NCI-H2227 (cell line): ENCODE data around the gene CAT.
"Not testable (repeated sequence)": the region's sequence is repeated elsewhere in the genome, so short reads cannot be mapped to it uniquely, and the experiment has no call there.

Source experiments
- DNase-seq: peaks from one replicate; lab custom pipeline; 2025; ENCODE audit not compliant: unreplicated experiment; lab: John Stamatoyannopoulos, UW

The CAT gene

DNA sequence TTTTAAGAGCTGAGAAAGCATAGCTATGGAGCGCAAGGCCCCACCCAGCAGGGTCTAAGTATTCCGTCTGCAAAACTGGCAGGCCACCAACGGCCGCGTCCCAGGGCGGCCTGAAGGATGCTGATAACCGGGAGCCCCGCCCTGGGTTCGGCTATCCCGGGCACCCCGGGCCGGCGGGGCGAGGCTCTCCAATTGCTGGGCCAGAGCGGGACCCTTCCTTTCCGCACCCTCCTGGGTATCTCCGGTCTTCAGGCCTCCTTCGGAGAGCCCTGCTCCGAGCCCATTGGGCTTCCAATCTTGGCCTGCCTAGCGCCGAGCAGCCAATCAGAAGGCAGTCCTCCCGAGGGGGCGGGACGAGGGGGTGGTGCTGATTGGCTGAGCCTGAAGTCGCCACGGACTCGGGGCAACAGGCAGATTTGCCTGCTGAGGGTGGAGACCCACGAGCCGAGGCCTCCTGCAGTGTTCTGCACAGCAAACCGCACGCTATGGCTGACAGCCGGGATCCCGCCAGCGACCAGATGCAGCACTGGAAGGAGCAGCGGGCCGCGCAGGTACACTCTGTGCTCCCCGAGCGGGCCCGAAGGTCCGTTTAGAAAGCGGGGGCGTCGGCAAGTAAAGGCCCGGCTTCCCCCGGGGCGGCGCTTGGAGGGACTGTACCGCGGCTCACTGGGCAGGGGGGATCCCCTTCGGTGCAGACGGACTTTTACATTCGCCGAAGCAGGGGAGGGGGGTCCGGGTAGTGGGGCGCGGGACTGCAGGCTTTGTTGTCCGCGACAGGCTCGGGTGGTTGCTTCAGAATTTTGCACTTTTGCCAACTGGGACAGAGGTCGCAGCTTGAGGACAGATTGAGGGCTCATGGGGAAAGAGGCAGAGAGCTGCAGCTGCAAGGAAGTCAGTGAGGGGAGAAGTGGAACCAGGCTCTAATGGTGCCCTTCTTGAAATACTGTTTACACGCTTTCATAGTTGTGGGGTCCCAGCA, at the start of gene CAT:
Gene CAT, plus strand, starts transcription at position 406 of the 979 bp plus-strand sequence. Its CDS starts 80 bp downstream, at position 486.
- peak; percentile 97 for DNase-seq

DNA sequence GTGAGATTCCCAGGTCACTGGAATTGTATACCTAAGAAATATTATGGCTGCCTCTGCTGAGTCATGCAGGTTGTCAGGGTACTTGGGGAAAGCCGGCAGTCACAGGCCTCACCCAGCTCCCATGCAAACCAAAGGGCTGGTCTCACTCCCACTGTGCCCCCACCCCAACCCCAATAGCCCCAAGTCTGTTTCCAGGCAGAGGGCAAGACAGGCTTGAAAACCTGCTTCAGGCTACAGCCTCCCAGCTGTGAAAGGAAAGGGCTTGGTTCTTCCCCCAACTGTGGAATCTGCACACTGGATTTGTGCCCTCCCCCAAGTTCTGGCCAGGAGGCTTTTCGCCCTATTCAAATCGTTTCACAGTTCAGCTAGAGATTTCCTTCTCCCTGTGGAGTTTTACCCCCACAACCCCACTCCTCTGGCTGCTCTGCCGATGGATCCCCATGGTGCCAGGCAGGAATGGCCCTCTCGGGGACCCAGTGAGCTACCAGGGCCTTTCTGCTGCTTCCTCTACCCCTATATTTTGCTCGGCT, 43.9 kb upstream of the CAT start:
- DNase-seq, result no peak

DNA sequence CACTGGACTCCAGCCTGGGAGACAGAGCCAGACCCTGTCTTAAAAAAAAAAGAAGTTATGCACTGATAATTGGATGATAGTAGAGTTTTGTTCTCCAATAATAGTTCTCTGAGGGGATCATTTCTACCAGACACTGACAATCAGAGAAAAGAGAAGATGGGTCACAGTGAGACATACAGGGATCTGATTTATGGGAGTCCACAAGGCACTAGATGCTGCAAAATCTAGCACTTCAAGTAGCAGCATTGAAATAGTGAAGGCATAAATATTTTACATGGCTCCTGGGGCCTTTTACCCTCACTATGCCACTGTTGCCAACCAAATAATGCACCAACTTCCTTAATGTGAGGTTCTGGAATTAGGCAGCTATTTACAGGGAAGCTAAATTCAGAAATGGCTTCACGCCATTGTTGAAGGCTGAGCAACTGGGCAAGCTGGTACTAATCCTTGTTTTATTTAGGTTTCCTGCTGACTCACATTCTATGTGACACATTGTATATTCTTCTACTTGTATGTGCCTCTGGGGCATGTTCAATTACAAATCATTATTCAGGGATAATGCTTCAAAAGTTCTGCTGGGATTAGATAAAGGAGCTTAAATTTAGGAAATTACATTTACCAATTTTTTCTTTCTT, 42.7 kb upstream of the CAT start:
- no peak for DNase-seq

DNA sequence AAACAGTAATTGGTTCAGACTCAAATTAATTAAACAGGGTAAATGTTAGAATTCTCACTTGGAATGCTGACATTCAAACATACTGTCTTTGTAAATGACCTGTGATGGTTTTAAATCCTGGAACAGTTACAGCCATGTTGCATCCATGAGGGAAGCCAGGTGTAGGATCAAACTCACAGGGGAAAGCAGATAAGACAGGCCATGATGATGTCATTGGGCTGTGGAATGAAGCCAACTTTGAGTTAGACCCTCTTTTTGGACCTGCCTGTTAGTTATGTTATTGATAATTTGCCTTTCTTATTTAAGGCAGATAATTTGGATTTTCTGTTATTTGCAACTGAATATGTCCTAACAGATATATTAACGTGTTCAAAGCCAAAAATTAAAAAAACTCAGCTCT, 41.6 kb upstream of the CAT start:
- no peak for DNase-seq

DNA sequence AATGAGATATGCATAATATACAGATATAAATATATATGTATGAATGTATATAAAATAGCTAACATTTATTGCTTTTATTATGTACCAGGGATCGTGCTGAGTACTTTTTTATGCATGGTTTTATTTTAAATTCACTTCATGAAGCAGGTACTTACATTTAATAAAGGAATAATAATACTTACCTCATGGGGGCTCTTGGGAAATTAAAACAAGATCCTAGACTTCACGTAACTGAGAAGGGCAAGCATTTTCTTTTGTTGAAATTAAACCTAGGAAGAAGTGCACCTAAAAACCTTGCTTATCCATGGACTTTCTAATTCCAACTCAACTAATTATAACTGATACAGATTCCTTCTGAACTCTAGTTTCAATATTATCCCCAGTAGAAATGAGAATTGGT, 40.9 kb upstream of the CAT start:
- no peak for DNase-seq

DNA sequence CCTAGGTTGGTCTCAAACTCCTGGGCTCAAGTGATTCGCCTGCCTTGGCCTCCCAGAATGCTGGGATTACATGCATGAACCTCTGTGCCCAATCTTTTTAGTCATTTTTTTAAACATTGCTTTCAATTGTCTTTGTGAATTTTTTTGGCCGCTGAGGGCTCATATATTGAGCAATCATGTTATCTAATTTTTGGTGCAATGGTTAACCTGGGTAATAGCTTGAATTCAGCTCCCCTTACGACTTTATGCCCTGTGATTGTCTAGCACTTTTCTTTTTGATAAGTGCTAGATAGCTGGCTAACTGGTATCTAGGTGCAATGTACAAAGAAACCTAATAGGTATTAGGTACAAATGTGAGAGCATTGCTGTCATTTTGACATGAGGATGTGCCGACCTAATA, 35.3 kb upstream of the CAT start:
- no peak for DNase-seq

DNA sequence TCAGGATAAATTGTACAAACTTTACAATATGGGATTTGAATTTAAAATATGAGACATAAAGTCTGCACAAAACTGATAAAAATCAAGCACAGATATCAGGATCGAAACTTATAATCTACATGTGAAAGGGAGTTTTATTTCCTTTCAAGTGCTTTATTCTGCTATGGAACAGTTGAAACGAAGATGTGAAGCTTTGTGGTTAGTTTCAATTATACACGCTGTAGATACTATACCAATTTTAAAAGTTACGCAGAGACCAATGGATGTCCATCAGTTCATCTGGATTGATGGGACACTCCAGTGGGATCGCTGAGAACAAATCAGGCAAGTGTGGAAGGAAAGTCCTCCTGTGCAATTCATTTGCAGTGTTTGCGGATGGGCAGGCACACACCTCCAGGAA, 34.5 kb upstream of the CAT start:
- DNase-seq, result no peak

DNA sequence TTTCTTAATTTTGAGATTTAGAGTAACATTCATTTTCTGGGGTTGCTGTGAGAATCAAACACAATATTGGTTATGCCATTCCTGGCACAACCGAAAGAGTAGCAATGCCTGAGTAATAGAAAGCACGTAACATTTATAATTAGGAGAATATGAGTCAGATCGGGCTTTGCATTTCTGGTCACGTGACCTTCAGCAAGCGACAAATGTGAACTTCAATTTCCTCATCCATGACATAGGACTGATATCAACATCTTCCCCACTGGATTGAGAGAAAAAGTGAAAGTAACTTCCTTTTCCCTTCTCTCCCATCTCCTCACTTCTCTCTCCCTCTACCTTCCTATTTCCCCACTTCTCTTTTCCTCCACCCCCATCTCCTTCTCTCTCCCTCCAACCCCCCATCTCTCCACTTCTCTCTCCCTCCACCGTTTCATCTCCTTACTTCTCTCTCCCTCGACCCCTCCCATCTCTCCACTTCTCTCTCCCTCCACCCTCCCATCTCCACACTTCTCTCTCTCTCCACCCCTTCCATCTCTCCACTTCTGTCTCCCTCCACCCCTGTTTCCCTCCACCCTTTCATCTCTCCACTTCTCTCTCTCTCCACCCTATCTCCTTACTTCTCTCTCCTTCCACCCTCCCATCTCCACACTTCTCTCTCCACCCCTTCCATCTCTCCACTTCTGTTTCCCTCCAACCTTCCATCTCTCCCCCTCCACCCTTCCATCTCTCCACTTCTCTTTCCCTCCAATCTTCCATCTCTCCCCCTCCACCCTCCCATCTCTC, 33.5 kb upstream of the CAT start:
- DNase-seq, result no peak

DNA sequence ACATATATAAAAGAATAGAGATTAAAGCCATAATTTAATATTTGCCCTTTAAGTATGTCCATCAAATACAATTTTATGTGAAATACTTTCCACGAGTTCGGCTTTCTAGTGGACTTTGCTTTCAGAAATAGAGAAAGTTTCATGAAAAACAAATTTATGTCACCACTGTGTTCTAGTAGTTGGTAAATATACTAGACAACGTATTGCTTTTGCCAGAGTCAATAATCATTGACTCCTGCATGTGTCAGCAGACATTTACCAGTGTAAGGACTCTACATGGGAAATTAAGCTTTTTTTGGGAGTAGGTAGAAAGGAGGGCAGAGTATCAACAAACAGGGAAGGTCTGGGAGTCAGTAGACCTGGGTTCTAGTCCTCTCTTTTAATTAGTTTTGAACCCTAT, 32.3 kb upstream of the CAT start:
- DNase-seq, result no peak

DNA sequence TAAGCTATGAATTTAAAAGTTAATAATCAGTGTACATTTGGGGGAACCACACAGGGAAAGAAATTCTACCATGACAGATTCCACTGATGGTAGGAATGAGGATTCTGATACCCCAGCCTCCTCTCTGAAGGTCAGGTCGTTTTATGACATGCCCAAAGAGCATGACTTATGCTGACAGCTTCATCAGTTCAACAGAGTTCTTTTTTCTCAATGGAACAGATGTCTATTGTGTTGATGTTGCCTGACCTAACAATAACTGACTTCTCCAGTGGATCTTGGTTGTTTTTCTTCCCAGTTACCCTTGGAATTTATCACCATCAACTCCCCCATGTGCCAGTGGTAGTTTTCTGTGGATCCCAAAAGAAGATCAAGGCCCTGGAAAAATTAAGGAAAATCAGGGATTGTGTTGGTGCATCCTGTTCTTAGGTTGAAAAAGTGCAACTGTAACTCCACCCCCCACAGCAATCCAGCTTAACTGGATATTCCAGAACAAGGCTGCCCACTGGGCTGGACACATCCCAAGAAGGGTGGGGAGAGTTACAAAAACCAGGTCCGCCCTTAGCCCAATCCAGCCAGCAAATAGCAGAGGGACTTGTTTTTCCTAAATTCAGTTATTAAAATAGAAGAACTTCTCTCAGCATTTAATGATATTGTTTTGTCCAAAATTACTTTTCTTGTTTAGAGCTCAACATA, 31.5 kb upstream of the CAT start:
- DNase-seq, result no peak

DNA sequence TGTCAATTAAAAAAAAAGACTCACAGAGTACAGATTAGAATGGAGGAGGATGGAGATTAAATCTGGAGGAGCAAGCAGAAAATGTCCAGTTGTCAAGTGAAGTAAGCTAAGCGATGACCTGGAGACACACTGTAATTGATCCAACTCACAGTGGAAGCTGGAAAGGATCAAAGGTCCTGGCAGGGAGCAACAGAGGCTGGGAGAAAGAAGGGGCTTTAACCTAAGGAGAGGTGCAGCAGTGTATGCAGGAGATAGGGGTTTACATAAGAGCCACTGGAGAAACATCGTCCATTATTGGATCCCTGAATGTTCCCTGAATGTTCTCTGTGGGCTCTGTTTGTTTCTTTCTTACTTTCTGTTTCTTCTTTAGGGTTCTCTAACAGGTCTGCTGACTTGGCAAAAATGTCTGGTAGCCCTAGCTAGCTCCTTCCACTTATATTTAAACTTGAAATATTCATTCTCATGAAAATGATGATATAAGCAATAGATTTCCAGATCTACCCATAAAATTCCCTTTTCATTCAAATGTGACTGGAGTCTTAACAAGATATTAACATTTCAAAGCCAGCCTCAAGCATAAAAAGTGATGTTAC, 30.1 kb upstream of the CAT start:
- DNase-seq, result no peak

DNA sequence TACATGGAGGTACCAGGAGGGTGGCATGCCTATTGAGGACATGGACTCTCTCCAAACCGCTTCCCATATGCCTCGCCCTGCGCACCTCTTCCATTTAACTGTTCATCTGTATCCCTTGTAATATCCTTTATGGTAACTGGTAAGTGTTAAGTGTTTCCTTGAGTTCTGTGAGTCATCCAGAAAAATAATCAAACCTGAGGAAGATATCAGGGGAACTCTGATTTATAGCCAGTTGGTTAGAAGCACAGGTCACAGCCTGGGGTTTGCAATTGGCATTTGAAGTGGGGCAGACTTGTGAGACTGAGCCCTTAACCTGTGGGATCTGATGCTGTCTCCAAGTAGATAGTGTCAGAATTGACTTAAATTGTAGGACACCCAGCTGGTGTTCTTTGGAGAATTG, 27.6 kb upstream of the CAT start:
- no peak for DNase-seq

DNA sequence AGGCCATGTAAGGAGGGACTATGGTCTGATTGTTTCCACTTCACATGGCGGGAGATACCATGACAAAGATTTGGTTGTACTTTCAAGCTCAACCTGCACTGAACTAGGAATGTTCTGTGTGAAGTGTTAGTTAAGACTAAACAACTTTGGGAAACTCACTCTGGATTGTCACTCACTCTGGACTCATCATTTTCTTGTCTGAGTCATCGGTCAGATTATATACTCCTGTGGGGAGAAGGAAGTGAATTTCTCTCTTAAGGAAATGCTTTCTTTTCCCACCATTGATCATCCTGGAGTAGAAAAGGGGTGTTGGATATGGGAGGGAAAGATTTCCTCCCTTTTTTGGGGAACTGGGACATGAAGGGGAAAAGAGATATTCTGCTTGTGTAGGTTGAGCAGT, 26.9 kb upstream of the CAT start:
- DNase-seq, result no peak

DNA sequence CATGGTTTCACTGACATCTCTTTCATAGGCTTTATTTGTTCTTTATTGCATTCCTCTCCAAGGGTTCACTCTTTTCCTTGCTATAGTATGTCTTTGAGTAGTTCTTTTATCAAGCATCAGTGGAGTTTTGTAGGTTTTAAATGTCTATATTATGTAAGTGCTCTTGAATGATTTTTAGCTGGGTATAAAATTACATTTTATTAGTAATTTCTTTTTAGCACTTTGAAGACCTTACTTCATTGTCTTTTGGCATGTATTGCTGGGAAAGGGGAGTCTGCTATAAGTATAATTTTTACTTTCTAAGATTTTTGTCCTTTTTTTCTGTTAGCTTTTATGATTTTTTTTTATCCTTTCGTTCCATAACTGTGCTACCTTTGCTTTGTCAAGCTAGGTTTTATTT, 25.5 kb upstream of the CAT start:
- no peak for DNase-seq

DNA sequence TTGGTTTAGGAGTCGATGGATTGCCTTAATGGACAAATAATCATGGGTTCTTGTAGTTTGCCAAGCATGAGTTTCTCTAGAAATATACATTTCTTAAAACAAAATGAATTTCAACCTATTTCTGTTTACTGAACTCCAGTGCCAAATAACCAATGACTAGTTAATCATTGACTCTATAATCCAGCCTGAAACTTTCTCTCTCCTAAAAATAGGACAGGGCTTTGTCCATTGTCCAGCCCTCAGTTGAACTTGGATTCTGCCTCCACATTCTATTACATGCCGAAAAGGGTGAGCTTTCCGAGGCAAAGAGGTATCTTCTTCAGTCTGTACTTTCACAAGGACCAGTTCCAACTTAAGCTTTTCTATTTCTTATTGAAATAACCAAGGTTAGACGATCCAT, 23.2 kb upstream of the CAT start:
- no peak for DNase-seq

DNA sequence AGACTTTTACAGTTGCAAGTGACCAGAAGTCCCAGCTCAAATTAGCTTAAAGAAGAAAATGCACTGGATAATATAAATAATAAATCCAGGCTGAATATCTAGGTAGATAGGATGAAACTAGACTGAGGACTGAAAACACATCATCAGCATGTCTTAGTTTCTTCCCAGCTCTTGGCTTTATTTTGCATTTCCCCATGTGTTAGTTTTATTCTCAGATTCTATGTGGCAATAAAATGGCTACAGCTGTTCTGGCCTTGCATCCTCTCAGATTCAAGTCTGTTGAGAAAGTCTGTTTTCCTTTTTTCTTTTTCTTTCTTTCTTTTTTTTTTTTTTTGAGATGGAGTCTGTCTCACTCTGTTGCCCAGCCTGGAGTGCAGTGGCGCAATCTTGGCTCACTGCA, 22.6 kb upstream of the CAT start:
- DNase-seq, result no peak

DNA sequence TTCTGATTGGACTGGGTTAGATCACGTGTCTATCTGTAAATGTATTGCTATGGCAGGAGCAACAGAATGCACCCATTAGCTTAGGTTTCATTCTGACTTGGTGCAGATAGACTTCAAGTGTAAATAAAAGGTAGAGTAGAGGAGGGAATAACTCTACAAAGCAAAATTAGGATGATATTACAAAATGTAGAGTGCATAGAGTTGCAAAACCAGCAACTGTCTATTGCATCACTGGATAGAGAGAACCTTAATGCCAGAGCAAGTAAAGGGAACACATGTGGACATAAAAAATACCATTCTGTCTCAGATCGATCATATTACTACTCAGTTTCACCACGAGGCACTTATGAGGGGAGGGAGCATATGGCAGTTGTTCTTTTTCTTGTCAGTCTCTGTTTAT, 22.0 kb upstream of the CAT start:
- DNase-seq, result no peak

DNA sequence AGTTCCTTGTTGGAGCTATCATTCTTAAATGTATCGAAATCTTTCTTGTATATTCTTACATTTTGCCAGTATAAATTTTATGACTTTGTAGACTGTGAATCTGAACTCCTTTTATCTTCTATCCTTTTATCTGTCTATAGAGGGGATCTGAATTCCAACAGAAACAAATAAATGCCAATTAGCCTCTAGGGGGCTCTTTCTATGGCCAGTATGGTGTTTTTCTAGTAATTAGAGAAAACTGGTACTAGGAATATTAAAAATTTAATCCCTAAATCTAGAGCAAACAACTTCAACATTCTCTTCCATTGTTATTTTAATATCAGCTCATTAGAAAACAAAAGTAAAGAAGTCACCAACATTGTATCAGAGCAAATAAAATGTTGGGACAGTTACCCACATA, 21.5 kb upstream of the CAT start:
- DNase-seq, result no peak

DNA sequence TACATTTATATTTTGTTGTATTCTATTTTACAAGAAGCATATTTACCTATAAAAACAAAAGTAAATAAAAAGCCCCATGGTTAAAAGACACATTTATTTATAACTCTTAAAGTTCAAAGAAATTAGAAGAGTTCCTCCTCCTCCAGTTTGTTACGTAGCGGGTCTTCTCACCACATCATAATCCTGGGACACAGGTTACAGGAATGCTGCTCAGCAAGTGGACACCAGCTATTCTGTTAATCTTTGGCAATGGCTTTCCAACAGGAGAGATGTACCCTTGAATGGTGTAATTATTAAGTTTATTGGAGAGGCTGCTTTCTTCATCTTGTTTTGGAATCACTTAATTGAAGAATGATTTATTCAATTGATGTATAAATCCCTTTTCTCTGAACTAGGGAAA, 19.6 kb upstream of the CAT start:
- no peak for DNase-seq

DNA sequence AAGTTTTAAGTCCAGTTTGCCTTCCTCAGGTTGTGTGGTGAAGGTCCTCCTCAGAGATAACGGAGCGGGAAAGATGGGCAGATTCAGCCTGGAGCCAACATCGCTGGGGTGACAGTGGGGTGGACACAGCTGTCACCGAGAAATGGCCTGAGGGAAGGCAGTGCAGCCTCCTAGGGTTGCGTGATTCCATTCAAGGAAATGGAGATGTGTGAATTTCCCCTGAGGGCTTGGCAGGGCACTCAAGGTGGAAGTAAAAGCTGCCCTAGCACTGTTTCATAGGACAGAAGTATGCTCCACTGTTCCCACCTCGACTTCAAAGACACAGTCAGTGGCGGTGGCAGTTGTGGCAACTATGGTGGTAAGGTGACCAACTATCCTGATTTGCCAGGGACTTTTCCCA, 15.4 kb upstream of the CAT start:
- no peak for DNase-seq

DNA sequence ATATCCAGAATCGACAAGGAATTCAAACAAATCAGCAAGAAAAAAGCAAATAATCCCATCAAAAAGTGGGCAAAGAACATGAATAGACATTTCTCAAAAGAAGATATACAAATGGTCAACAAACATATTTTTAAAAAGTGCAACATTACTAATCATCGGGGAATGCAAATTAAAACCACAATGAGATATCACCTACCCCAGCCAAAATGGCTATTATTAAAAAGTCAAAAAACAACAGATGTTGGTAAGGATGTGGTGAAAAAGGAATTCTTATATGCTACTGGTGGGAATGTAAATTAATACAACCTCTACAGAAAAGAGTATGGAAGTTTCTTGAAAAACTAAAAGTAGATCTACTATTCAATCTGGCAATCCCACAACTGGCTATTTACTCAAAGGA, 13.9 kb upstream of the CAT start:
- not testable (repeated sequence) for DNase-seq
